ENCODE results near the gene CFAP97D2. TPM values are rescaled to one million over a fixed set of nuclear protein-coding genes. Genes with fewer than 3 reads are reported as not detected.
"Not testable (repeated sequence)": the region's sequence is repeated elsewhere in the genome, so short reads cannot be mapped to it uniquely, and the experiment has no call there.

CFAP97D2 gene
- total RNA-seq, 1 donor from 2014 or later: not detected

DNA sequence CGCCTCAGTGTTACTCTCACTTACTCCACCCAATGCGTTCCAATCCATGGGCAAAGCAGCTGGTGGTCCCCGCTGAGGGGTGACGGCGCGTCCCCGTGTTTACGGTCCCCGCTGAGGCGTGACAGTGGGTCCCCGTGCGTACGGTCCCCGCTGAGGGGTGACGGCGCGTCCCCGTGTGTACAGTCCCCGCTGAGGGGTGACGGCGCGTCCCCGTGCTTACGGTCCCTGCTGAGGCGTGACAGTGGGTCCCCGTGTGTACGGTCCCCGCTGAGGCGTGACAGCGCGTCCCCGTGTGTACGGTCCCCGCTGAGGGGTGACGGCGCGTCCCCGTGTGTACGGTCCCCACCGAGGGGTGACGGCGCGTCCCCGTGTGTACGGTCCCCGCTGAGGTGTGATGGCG is 19.5 kb downstream of the CFAP97D2 start:
- peaks cover 0 to 3% of the 10 kb centered on the region in 2 donors for H3K4me1 ChIP-seq
- TF ChIP-seq, protein P1, sequence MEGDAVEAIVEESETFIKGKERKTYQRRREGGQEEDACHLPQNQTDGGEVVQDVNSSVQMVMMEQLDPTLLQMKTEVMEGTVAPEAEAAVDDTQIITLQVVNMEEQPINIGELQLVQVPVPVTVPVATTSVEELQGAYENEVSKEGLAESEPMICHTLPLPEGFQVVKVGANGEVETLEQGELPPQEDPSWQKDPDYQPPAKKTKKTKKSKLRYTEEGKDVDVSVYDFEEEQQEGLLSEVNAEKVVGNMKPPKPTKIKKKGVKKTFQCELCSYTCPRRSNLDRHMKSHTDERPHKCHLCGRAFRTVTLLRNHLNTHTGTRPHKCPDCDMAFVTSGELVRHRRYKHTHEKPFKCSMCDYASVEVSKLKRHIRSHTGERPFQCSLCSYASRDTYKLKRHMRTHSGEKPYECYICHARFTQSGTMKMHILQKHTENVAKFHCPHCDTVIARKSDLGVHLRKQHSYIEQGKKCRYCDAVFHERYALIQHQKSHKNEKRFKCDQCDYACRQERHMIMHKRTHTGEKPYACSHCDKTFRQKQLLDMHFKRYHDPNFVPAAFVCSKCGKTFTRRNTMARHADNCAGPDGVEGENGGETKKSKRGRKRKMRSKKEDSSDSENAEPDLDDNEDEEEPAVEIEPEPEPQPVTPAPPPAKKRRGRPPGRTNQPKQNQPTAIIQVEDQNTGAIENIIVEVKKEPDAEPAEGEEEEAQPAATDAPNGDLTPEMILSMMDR (IDR thresholded peaks at IDR 0.05): no peak
- H3K36me3 ChIP-seq: no peaks in the 10 kb centered on the region

DNA sequence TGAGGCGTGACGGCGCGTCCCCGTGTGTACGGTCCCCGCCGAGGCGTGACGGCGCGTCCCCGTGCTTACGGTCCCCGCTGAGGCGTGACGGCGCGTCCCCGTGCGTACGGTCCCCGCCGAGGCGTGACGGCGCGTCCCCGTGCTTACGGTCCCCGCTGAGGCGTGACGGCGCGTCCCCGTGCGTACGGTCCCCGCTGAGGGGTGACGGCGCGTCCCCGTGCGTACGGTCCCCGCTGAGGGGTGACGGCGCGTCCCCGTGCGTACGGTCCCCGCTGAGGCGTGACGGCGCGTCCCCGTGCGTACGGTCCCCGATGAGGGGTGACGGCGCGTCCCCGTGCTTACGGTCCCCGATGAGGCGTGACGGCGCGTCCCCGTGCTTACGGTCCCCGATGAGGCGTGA is 20.5 kb downstream of the CFAP97D2 start:
- H3K9me3 ChIP-seq; H3K36me3 ChIP-seq; H3K4me1 ChIP-seq; H3K27ac ChIP-seq; intact Hi-C loops (cut with DNase I); H3K4me3 ChIP-seq; H3K27me3 ChIP-seq; DNase-seq (ENCODE audit: low spot score in 2 of 2): not testable (repeated sequence)

More for the DNA sequence above, 19.5 kb downstream of the CFAP97D2 start:
- H3K9me3 ChIP-seq: no peaks in the 10 kb centered on the region
- intact Hi-C loops (cut with DNase I): no loop called here
- no peak overlapping the region for H3K27ac ChIP-seq
- peak in 1 of 2 donors; percentile 22 for DNase-seq (ENCODE audit: low spot score in 2 of 2)
- H3K27me3 ChIP-seq: no peaks in the 10 kb centered on the region
- no peak overlapping the region for H3K4me3 ChIP-seq

DNA sequence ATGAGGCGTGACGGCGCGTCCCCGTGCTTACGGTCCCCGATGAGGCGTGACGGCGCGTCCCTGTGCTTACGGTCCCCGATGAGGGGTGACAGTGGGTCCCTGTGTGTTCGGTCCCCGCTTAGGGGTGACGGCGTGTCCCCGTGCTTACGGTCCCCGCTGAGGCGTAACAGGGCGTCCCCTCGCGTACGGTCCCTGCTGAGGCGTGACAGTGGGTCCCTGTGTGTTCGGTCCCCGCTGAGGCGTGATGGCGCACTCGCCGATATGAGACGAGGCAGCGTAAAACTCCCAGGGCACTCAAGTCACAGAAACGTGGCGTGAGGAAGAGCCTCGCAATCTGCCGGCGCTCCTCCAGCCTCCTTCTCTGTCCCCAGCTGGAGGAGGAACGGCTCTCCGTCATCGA is 20.9 kb downstream of the CFAP97D2 start:
- no peaks in the 10 kb centered on the region for H3K9me3 ChIP-seq
- no peak for DNase-seq (ENCODE audit: low spot score in 2 of 2)
- peaks cover 0 to 3% of the 10 kb centered on the region in 2 donors for H3K4me1 ChIP-seq
- H3K36me3 ChIP-seq: no peaks in the 10 kb centered on the region
- H3K27me3 ChIP-seq: no peaks in the 10 kb centered on the region
- intact Hi-C loops (cut with DNase I): no loop called here
- H3K4me3 ChIP-seq: no peak overlapping the region
- TF ChIP-seq, protein P1 (IDR thresholded peaks at IDR 0.05): no peak
- H3K27ac ChIP-seq: no peak overlapping the region

DNA sequence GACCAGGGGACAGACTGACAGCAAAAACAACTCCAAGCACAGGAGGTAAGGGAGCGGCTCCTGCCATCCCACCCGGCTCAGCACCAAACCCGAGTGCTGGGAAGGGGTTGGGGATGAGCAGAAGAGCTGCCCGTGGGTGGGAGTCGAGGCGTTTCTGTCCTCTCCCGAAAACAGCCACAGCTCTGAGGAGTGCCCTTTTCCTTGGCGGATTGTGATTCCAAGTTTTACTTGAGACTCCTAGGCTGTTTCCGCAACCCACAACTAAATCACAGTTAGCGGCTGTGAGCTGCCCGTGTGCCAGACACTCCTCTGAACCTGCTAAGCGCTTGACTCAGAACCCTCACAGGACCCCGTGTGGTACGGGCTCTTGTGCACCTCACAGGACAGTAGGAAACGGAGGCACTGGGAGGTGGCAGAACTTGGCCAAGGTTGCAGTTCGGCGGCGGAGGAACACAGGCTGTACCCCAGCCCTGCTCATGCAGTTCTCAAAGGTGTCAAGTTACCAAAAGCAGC is 21.4 kb downstream of the CFAP97D2 start:
- Histone ChIP-seq H3K27me3 (no peaks in the 10 kb centered on the region), H3K4me1 (peaks cover 0 to 3% of the 10 kb centered on the region in 2 donors), H3K36me3 (no peaks in the 10 kb centered on the region), H3K27ac (no peak overlapping the region), H3K4me3 (no peak overlapping the region), H3K9me3 (no peaks in the 10 kb centered on the region)
- no peak for DNase-seq (ENCODE audit: low spot score in 2 of 2)
- TF ChIP-seq, protein P1 (IDR thresholded peaks at IDR 0.05): no peak
- intact Hi-C loops (cut with DNase I): no loop called here

DNA sequence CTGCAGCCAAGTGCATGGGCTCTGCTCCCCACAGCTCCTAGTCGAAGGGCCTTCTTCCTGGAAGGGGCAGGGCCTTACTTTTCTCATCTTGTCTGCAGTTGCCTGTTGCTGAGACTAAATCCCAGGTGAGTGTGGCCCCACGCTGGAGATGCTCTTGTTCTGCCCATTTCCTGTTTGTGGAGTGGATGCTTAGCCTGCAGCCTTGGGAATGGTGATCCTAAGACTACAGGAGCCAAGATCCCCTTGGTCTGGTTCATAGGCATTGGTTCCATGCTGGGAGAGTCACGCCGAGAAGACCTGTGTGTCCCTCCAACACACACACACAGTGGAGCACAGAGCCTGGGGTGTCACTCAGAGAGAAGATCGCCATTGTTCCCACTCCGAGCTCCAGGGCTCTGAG is 23.5 kb downstream of the CFAP97D2 start:
- H3K4me1 ChIP-seq: peaks cover 0 to 3% of the 10 kb centered on the region in 2 donors
- no peaks in the 10 kb centered on the region for H3K9me3 ChIP-seq
- no peak overlapping the region for H3K4me3 ChIP-seq
- intact Hi-C loops (cut with DNase I): no loop called here
- TF ChIP-seq, protein P1 (IDR thresholded peaks at IDR 0.05): no peak
- H3K27me3 ChIP-seq: no peaks in the 10 kb centered on the region
- no peaks in the 10 kb centered on the region for H3K36me3 ChIP-seq
- DNase-seq (ENCODE audit: low spot score in 2 of 2): no peak
- H3K27ac ChIP-seq: no peak overlapping the region

DNA sequence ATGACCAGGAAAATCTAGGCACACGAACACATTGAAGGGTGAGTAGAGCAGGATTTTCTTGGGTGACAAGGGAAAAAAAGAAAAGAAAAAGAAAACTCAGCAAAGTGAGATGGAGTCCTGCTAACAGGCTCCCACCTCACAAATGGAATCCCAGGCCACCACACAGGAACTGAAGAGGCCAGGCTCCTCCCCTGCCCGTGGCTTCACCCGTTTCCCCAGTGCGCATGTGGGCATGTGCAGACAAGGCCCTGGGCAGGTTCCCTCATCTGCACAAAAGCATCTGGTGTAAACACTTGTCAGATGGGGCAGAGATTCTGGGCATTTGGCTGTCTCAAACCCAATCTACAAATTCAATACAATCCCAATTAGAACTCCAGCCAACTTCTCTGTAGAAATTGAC is 24.5 kb downstream of the CFAP97D2 start:
- intact Hi-C loops (cut with DNase I): no loop called here
- Histone ChIP-seq H3K4me3 (no peak overlapping the region), H3K27ac (no peak overlapping the region), H3K9me3 (no peaks in the 10 kb centered on the region), H3K27me3 (no peaks in the 10 kb centered on the region), H3K36me3 (no peaks in the 10 kb centered on the region), H3K4me1 (peaks cover 0 to 3% of the 10 kb centered on the region in 2 donors)
- no peak for DNase-seq (ENCODE audit: low spot score in 2 of 2)
- TF ChIP-seq, protein P1 (IDR thresholded peaks at IDR 0.05): no peak

Measured in ascending aorta (tissue), 2 donors.